Astrocyte (in vitro differentiated cells and primary cell): ENCODE data around the gene BCL11B.

Experiments used
- CTCF ChIP-seq: IDR thresholded peaks from 2 replicates; pipeline ENCODE4 v1.5.1; 2011; ENCODE audit warnings: low read depth, mild to moderate bottlenecking, inconsistent platforms, low read length, moderate library complexity; ENCODE audit not compliant: insufficient read depth
- EZH2 ChIP-seq: IDR thresholded peaks from 2 replicates; pipeline ENCODE4 v1.6.1; 2012; ENCODE audit warnings: mild to moderate bottlenecking, low read length, inconsistent platforms; ENCODE audit not compliant: insufficient read depth

- TF ChIP-seq CTCF, result no peak
- TF ChIP-seq EZH2, result no peak
These were observed 114.3 kb downstream of the BCL11B start for GRCh38 chr14:99157676-99158075.
